RWPE2 (cell line): ENCODE results near the gene DUOX2.
A peak's percentile ranks its signal among the peaks of the same experiment; 100 is the strongest.

Experiments
- ATAC-seq: fragments of 200-7000 bp; cut with Tn5 transposase; 3 replicates; pipeline ENCODE4 v1.9.1; 2021; ENCODE audit warnings: low read depth
- DNase-seq: peaks from one replicate; pipeline ENCODE4 v3.0.0-alpha.2; 2020; ENCODE audit warnings: low spot score
- H3K27ac ChIP-seq: fragments of 450-650 bp; 2 replicates; pipeline ENCODE4 v1.5.1; 2017; ENCODE audit warnings: mild to moderate bottlenecking; ENCODE audit not compliant: poor library complexity, severe bottlenecking
- H3K27me3 ChIP-seq: fragments of 250-450 bp; sonication (Bioruptor Pico); 2 replicates; pipeline ENCODE4 v1.5.1; 2021; ENCODE audit warnings: mild to moderate bottlenecking, moderate library complexity; ENCODE audit not compliant: insufficient read depth, poor library complexity, severe bottlenecking
- H3K36me3 ChIP-seq: fragments of 250-450 bp; sonication (Bioruptor Pico); 2 replicates; pipeline ENCODE4 v1.5.1; 2020; ENCODE audit warnings: low read depth, mild to moderate bottlenecking, moderate library complexity
- H3K4me1 ChIP-seq: fragments of 250-450 bp; sonication (Bioruptor Pico); 2 replicates; pipeline ENCODE4 v1.5.1; 2021; ENCODE audit warnings: mild to moderate bottlenecking, moderate library complexity; ENCODE audit not compliant: insufficient read depth, poor library complexity, severe bottlenecking
- H3K4me3 ChIP-seq: fragments of 250-450 bp; sonication (Bioruptor Pico); 2 replicates; pipeline ENCODE4 v1.5.1; 2021; ENCODE audit warnings: mild to moderate bottlenecking, moderate library complexity; ENCODE audit not compliant: severe bottlenecking
- H3K9me3 ChIP-seq: fragments of 250-450 bp; sonication (Bioruptor Pico); 2 replicates; pipeline ENCODE4 v1.5.1; 2021; ENCODE audit warnings: mild to moderate bottlenecking, moderate library complexity; ENCODE audit not compliant: severe bottlenecking
- TF ChIP-seq, protein P1 (sequence below): fragments of 450-650 bp; IDR thresholded peaks from one replicate; pipeline ENCODE4 v1.5.1; 2017; ENCODE audit warnings: mild to moderate bottlenecking, moderate library complexity; ENCODE audit not compliant: poor library complexity, severe bottlenecking

The DUOX2 gene

GRCh38 chr15:45133561-45133920 is 19.6 kb upstream of the DUOX2 start:
- no peak overlapping the region for H3K27ac ChIP-seq
- no peaks in the 10 kb centered on the region for H3K27me3 ChIP-seq
- H3K4me3 ChIP-seq = no peak overlapping the region
- TF ChIP-seq, protein P1, sequence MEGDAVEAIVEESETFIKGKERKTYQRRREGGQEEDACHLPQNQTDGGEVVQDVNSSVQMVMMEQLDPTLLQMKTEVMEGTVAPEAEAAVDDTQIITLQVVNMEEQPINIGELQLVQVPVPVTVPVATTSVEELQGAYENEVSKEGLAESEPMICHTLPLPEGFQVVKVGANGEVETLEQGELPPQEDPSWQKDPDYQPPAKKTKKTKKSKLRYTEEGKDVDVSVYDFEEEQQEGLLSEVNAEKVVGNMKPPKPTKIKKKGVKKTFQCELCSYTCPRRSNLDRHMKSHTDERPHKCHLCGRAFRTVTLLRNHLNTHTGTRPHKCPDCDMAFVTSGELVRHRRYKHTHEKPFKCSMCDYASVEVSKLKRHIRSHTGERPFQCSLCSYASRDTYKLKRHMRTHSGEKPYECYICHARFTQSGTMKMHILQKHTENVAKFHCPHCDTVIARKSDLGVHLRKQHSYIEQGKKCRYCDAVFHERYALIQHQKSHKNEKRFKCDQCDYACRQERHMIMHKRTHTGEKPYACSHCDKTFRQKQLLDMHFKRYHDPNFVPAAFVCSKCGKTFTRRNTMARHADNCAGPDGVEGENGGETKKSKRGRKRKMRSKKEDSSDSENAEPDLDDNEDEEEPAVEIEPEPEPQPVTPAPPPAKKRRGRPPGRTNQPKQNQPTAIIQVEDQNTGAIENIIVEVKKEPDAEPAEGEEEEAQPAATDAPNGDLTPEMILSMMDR = no peak
- DNase-seq (no peak), ATAC-seq (no peak)
- peaks cover 17% of the 10 kb centered on the region for H3K36me3 ChIP-seq
- H3K4me1 ChIP-seq = no peaks in the 10 kb centered on the region
- H3K9me3 ChIP-seq = no peaks in the 10 kb centered on the region

GRCh38 chr15:45132844-45133560 is 19.0 kb upstream of the DUOX2 start:
- ATAC-seq (no peak), DNase-seq (no peak)
- no peak overlapping the region for H3K4me3 ChIP-seq
- TF ChIP-seq, protein P1 = no peak
- peaks cover 13% of the 10 kb centered on the region for H3K36me3 ChIP-seq
- no peak overlapping the region for H3K27ac ChIP-seq
- H3K9me3 ChIP-seq = no peaks in the 10 kb centered on the region
- H3K27me3 ChIP-seq = no peaks in the 10 kb centered on the region
- no peaks in the 10 kb centered on the region for H3K4me1 ChIP-seq

- H3K9me3 ChIP-seq = no peaks in the 10 kb centered on the region
- H3K36me3 ChIP-seq = peaks cover 3% of the 10 kb centered on the region; the same call in 1 of the 2 replicates
- no peak for ATAC-seq
- TF ChIP-seq, protein P1 = no peak
- H3K27me3 ChIP-seq = no peaks in the 10 kb centered on the region
- no peaks in the 10 kb centered on the region for H3K4me1 ChIP-seq
- DNase-seq = no peak
- H3K4me3 ChIP-seq = no peak overlapping the region
- H3K27ac ChIP-seq = no peak overlapping the region
Measured at GRCh38 chr15:45131510-45131909, 17.5 kb upstream of the DUOX2 start.

- H3K9me3 ChIP-seq = no peaks in the 10 kb centered on the region
- H3K36me3 ChIP-seq = no peaks in the 10 kb centered on the region
- H3K27ac ChIP-seq = no peak overlapping the region
- peak; percentile 1; the same call in 2 of the 3 replicates for ATAC-seq
- H3K4me1 ChIP-seq = no peaks in the 10 kb centered on the region
- peak overlapping the region; percentile 36 for H3K4me3 ChIP-seq
- no peak for DNase-seq
- no peaks in the 10 kb centered on the region for H3K27me3 ChIP-seq
- TF ChIP-seq, protein P1 = no peak
Measured at GRCh38 chr15:45130291-45131000, 16.5 kb upstream of the DUOX2 start.
